Skeletal muscle cell (primary cell): Measurements from ENCODE around the gene CACNA1S.

Source experiments
- DNase-seq: peaks from one replicate; pipeline ENCODE4 v3.0.0-alpha.2; 2010; ENCODE audit warnings: low read depth
- H3K4me3 ChIP-seq: 2 replicates; pipeline ENCODE4 v1.5.1; 2011; ENCODE audit warnings: low read depth, mild to moderate bottlenecking, control low read depth, low read length, moderate library complexity

CACNA1S gene

DNA sequence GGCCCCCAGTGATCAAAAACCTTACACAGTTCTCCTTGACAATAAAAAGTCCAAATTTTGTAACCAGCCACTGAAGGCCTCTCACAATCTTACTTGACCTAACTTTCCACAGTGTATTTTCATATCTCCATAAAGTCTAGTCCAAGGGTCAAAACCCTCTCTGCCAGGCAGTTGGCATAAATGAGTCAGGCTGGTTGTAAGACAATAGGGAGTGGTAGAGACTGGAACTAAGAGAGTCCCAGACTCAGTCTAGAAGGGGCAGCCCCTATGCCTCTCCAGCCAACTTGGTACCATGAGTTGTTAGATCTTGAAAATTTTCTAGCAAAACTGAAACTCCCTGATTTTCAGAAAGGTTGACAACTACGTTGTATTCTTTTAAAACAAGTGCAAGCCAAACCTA is 109.7 kb downstream of the CACNA1S start:
- DNase-seq: no peak
- H3K4me3 ChIP-seq: no peak overlapping the region

DNA sequence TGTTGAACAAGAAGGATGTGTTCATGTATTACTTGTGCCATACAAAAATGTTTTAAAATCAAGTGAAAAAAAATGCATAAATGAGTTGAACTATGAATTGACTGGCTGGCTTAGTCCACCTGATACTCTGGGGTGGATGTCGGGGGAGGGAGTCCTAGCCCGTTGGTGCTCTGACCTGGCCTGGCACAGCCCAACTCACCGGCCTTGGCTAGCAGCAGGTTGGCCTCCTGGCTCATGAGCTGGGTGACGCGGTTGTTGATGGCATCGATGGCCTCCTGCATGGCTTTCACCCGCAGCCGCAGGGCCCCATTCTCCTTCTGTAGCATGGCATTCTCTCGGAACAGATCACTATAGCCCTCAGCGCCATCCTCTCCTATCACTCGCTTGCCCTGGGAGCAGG is 110.3 kb downstream of the CACNA1S start:
- DNase-seq: no peak
- no peak overlapping the region for H3K4me3 ChIP-seq

DNA sequence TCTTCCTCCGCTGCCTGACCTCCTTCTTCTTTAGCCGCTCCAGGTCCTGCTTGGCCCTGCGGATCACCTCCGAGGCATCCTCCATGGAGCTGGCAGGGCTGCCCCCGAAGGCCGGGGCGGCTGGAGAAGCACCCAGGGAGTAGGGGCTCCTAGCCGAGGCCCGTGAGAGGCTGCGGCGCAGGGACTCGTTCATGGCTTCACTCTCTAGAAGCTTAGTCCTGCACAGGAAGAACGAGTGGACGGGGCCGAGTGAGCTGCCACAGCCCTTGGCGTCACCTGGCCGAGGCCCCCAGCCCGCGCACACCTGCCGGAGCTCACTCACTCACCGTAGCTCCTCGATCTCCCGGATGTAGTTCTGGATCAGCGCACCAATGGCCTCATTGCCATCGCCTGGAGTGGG is 111.8 kb downstream of the CACNA1S start:
- no peak for DNase-seq

GRCh38 chr1:200999667-201000066 is 112.6 kb downstream of the CACNA1S start:
- no peak for DNase-seq
- no peak overlapping the region for H3K4me3 ChIP-seq

More for the DNA sequence above, 111.8 kb downstream of the CACNA1S start:
- no peak overlapping the region for H3K4me3 ChIP-seq

- no peak overlapping the region for H3K4me3 ChIP-seq
- no peak for DNase-seq
Measured at GRCh38 chr1:200998323-200998722, 113.9 kb downstream of the CACNA1S start.

- no peak overlapping the region for H3K4me3 ChIP-seq
- no peak for DNase-seq
Measured at GRCh38 chr1:200992382-200993048, 119.7 kb downstream of the CACNA1S start.

DNA sequence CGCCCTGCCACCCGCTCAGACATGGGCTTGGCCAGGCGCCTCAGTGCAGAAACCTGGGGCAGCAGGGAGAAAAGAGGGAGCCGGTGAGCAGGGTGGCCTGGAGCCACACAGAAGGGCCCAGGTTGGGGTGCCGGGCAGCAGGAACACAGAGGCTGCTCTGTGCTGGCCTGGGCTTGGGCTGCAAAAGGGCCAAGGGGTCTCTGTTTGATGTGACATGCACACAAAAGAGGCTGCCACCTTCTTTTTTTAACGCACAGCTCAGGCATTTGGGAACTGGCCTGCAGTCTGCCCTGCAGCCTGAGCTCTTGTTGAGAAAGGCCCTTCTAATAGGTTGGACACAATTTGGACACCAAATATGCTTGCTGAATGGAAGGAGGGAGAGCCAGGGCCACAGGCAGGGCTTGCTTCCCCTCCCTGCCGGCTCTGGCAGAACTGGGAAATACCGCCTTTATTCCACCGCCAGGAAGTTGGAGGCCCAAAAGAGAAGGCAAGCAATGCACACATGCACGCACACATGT is 121.1 kb downstream of the CACNA1S start:
- DNase-seq: no peak
- H3K4me3 ChIP-seq: no peak overlapping the region

DNA sequence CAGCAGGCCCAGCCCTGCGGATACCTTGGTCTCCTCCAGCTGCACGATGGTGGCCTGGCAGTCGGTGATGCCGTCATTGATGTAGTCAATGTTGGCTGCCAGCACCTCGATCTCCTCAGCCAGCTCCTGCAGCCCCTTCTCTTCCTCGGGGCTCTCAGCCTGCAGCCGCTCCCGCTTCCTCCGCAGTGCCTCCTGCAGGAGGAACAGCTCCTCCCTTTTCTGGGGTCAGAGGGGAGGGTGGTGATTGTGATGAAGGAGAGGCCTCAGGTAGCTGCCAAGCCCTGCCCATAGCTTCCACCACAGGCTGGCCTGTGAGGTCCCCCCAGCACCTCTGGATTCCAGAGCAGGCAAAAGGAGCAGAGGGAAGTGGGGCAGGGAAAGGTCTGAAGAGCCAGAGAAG is 122.1 kb downstream of the CACNA1S start:
- no peak for DNase-seq
- H3K4me3 ChIP-seq: no peak overlapping the region
